ENCODE measurements around the gene ING5. TPM values are rescaled to one million over a fixed set of nuclear protein-coding genes. Genes with fewer than 3 reads are reported as not detected.

The ING5 gene
- total and polyA plus RNA-seq, 7 experiments from 2014 or later: 22.3 to 102 (median 55.6) TPM

DNA sequence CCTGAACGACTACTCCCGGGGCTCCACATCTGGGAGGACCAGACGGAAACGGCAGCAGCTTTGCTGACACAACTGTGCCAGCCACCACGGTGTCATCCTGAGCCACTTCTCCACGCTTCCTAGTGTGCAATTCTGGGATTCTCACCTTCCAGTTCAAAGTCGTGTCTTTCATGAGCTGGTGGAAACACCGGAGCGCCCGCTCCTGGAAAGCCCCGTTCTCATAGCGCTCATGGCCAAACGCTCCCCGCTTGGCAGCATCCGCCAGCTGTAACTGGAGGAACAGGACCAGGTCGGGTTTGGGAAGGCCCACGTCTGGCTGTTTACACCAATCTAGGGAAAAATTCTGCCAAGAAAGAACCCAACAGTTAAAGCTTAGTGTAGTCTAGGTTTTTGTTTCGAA is 23.5 kb upstream of the ING5 start:
- ChIA-PET CTCF (no interaction called here), POLR2A (no interaction called here)
- Mint-ChIP-seq H3K27ac (no peak overlapping the region), H3K4me1 (peaks cover 0 to 9% (median 2%) of the 10 kb centered on the region in 7 donors), H3K36me3 (peaks cover 0 to 14% (median 9%) of the 10 kb centered on the region in 5 donors), H3K27me3 (no peaks in the 10 kb centered on the region), H3K9me3 (peaks cover 0 to 1% (median 0%) of the 10 kb centered on the region in 11 donors), H3K4me3 (no peak overlapping the region)
- Histone ChIP-seq H3K9me3 (ENCODE audit: control insufficient read depth in 2 of 3, low read length in 3 of 3) (no peaks in the 10 kb centered on the region), H3K27me3 (ENCODE audit: control insufficient read depth in 2 of 2, insufficient read depth in 2 of 2, low read length in 2 of 2) (no peaks in the 10 kb centered on the region), H3K36me3 (ENCODE audit: control insufficient read depth in 2 of 3, insufficient read depth in 3 of 3, low read length in 3 of 3) (peaks cover 0 to 68% (median 3%) of the 10 kb centered on the region in 3 experiments), H3K4me1 (ENCODE audit: control insufficient read depth in 2 of 2, insufficient read depth in 2 of 2, low read length in 2 of 2) (no peaks in the 10 kb centered on the region), H3K4me3 (ENCODE audit: low read length) (no peak overlapping the region), H3K27ac (ENCODE audit: low read depth, low read length) (no peak overlapping the region)
- no peak for DNase-seq
- intact Hi-C loops (cut with micrococcal nuclease): no loop called here
- no peak for ATAC-seq

DNA sequence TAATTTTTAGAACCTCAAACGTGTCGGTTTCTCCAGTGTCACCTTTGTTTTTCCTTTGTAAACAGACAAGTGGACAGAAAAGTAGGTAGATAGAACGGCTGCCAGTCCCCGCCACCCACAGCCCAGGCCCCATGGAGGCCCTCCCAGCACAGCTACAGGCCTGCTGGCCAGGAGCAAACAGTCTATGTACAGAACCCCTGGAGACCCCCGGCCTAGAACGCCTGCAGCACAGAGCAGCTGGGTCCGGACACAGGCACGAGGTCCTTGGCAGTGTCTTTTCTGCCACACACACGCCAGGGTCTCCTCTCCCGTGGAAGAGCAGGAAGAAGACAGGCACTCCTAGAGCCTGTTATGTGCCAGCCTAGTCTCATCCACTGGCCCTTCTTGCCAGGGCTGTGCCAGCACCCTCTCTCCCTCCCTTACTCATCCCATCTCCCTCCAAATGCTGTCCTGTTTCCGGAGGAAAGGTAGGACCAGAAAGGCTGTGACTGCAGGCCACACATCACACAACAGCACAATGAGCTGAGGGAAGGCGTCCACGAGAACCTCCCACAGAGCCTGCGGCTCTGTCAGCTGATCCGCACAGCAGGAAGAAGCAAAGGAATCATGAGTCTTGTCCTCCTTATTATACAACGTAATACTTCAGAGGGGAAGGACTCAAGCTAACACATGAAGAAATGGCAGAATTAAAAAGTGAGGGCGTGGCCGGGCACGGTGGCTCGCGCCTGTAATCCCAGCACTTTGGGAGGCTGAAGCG is 22.9 kb upstream of the ING5 start:
- Mint-ChIP-seq H3K4me1 (peaks cover 0 to 6% (median 0%) of the 10 kb centered on the region in 7 donors), H3K27me3 (no peaks in the 10 kb centered on the region), H3K4me3 (no peak overlapping the region), H3K36me3 (peaks cover 0 to 14% (median 9%) of the 10 kb centered on the region in 5 donors), H3K27ac (peak overlapping the region in 2 of 9 donors; percentile 41), H3K9me3 (peaks cover 0 to 1% (median 0%) of the 10 kb centered on the region in 11 donors)
- H3K9me3 ChIP-seq (ENCODE audit: control insufficient read depth in 2 of 3, low read length in 3 of 3): no peaks in the 10 kb centered on the region
- H3K27ac ChIP-seq (ENCODE audit: low read depth, low read length): no peak overlapping the region
- no peaks in the 10 kb centered on the region for H3K4me1 ChIP-seq (ENCODE audit: control insufficient read depth in 2 of 2, insufficient read depth in 2 of 2, low read length in 2 of 2)
- ATAC-seq: no peak
- intact Hi-C loops (cut with micrococcal nuclease): no loop called here
- no peak for DNase-seq
- no peak overlapping the region for H3K4me3 ChIP-seq (ENCODE audit: low read length)
- H3K27me3 ChIP-seq (ENCODE audit: control insufficient read depth in 2 of 2, insufficient read depth in 2 of 2, low read length in 2 of 2): no peaks in the 10 kb centered on the region
- ChIA-PET CTCF (no interaction called here), POLR2A (no interaction called here)
- H3K36me3 ChIP-seq (ENCODE audit: control insufficient read depth in 2 of 3, insufficient read depth in 3 of 3, low read length in 3 of 3): peaks cover 0 to 68% (median 3%) of the 10 kb centered on the region in 3 experiments

DNA sequence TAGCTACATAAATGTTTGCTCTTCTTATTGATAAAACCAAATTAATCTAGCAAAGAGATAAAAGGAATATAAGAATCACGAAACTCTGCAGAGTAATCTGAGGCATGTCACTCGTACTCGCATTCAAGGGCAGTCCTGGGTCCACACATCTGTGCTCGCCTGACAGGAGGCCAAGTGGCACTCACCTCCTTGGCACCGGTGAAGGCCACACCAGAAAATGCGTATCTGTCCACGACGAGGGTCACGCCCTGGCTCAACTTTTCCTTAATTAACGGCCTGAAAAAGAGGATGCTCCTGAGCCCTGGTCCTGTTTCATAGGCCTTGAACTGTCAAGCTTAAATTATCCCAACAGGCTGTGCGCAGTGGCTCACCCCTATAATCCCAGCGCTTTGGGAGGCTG is 21.8 kb upstream of the ING5 start:
- ChIA-PET POLR2A (interaction anchor here (0.6 kb wide), 1 partner anchor 168 kb away, joined by 3 read pairs; no protein-coding TSS in a partner anchor), CTCF (no interaction called here)
- Histone ChIP-seq H3K9me3 (ENCODE audit: control insufficient read depth in 2 of 3, low read length in 3 of 3) (no peaks in the 10 kb centered on the region), H3K36me3 (ENCODE audit: control insufficient read depth in 2 of 3, insufficient read depth in 3 of 3, low read length in 3 of 3) (peaks cover 0 to 58% (median 3%) of the 10 kb centered on the region in 3 experiments), H3K4me1 (ENCODE audit: control insufficient read depth in 2 of 2, insufficient read depth in 2 of 2, low read length in 2 of 2) (no peaks in the 10 kb centered on the region), H3K27ac (ENCODE audit: low read depth, low read length) (no peak overlapping the region), H3K4me3 (ENCODE audit: low read length) (no peak overlapping the region), H3K27me3 (ENCODE audit: control insufficient read depth in 2 of 2, insufficient read depth in 2 of 2, low read length in 2 of 2) (no peaks in the 10 kb centered on the region)
- ATAC-seq (no peak), DNase-seq (no peak)
- Mint-ChIP-seq H3K36me3 (peaks cover 0 to 17% (median 9%) of the 10 kb centered on the region in 5 donors), H3K4me1 (peaks cover 0 to 11% (median 7%) of the 10 kb centered on the region in 7 donors), H3K9me3 (peaks cover 0 to 3% (median 0%) of the 10 kb centered on the region in 11 donors), H3K4me3 (no peak overlapping the region), H3K27me3 (no peaks in the 10 kb centered on the region), H3K27ac (no peak overlapping the region)
- intact Hi-C loops (cut with micrococcal nuclease): no loop called here

DNA sequence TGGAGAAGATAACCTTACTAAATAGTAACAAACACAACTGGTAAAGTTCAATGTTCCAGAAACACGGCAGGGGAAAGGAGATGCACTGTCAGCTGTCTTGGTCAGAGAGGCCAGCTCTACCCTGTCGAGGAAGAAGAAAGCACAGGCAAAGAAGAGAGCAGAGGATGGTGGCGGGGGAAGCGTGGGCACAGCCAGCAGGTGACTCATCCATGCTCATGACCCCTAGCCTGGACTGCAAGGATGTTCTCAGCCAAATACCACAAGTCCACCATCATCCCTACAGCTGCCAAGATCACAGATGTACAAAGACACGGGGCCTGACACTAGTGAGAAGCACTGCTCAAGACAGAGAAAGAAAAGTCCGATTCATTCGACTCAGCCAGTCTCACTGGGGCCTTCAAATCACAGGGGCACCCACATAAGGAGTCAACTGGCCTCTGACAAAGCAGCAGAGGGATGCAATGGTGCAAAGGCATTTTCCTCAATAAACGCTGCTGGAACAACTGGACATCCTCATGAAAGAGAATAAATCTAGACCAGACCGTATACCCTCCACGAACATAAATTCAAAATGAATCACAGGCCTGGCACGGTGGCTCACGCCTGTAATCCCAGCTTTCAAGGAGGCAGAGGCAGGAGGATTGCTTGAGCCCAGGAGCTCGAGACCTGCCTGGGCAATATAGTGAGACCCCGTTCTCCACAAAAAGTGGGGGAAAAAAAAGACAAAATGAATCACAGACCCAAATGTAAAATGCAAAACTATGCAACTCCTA is 20.8 kb upstream of the ING5 start:
- Histone ChIP-seq H3K27ac (ENCODE audit: low read depth, low read length) (no peak overlapping the region), H3K36me3 (ENCODE audit: control insufficient read depth in 2 of 3, insufficient read depth in 3 of 3, low read length in 3 of 3) (peaks cover 0 to 52% (median 3%) of the 10 kb centered on the region in 3 experiments), H3K4me1 (ENCODE audit: control insufficient read depth in 2 of 2, insufficient read depth in 2 of 2, low read length in 2 of 2) (peaks cover 0 to 5% of the 10 kb centered on the region in 2 donors), H3K27me3 (ENCODE audit: control insufficient read depth in 2 of 2, insufficient read depth in 2 of 2, low read length in 2 of 2) (no peaks in the 10 kb centered on the region), H3K4me3 (ENCODE audit: low read length) (no peak overlapping the region), H3K9me3 (ENCODE audit: control insufficient read depth in 2 of 3, low read length in 3 of 3) (no peaks in the 10 kb centered on the region)
- H3K4me3 Mint-ChIP-seq: peak overlapping the region in 1 of 10 donors; percentile 12
- H3K4me1 Mint-ChIP-seq: peaks cover 0 to 19% (median 14%) of the 10 kb centered on the region in 7 donors
- peak overlapping the region in 1 of 9 donors; percentile 62 for H3K27ac Mint-ChIP-seq
- peaks cover 0 to 17% (median 9%) of the 10 kb centered on the region in 5 donors for H3K36me3 Mint-ChIP-seq
- H3K9me3 Mint-ChIP-seq: peaks cover 0 to 2% (median 0%) of the 10 kb centered on the region in 11 donors
- POLR2A ChIA-PET: no interaction called here
- CTCF ChIA-PET: interaction anchor here (0.6 kb wide), 1 partner anchor 102 kb away, joined by 3 read pairs; no protein-coding TSS in a partner anchor
- DNase-seq (no peak), ATAC-seq (no peak)
- H3K27me3 Mint-ChIP-seq: no peaks in the 10 kb centered on the region
- intact Hi-C loops (cut with micrococcal nuclease): no loop called here

DNA sequence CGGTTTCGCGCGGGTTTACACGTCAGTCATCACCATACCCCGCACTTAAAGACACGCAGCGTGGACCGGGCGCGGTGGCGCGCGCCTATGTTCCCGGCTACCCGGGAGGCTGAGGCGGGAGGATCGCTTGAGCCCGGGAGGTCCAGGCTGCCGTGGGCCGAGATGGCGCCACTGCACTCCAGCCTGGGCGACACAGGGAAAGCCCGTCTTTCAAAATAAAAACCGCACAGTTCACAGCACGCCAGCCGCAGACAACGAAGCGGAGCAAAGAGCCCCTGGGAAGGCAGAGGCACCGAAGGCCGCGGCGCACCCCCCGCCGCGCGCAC is 15.6 kb upstream of the ING5 start:
- DNase-seq: peak in 1 of 9 donors; percentile 33
- Histone ChIP-seq H3K4me3 (ENCODE audit: low read length) (peak overlapping the region; percentile 83), H3K9me3 (ENCODE audit: control insufficient read depth in 2 of 3, low read length in 3 of 3) (no peaks in the 10 kb centered on the region), H3K4me1 (ENCODE audit: control insufficient read depth in 2 of 2, insufficient read depth in 2 of 2, low read length in 2 of 2) (peaks cover 8 to 18% of the 10 kb centered on the region in 2 donors), H3K27ac (ENCODE audit: low read depth, low read length) (peak overlapping the region; percentile 81), H3K27me3 (ENCODE audit: control insufficient read depth in 2 of 2, insufficient read depth in 2 of 2, low read length in 2 of 2) (no peaks in the 10 kb centered on the region), H3K36me3 (ENCODE audit: control insufficient read depth in 2 of 3, insufficient read depth in 3 of 3, low read length in 3 of 3) (peaks cover 0 to 30% (median 0%) of the 10 kb centered on the region in 3 experiments)
- Mint-ChIP-seq H3K27me3 (no peaks in the 10 kb centered on the region), H3K9me3 (peaks cover 0 to 3% (median 0%) of the 10 kb centered on the region in 11 donors), H3K4me1 (peaks cover 4 to 40% (median 31%) of the 10 kb centered on the region in 7 donors), H3K27ac (peak overlapping the region; percentile 36 to 88 (median 78)), H3K4me3 (peak overlapping the region; percentile 84 to 98 (median 92)), H3K36me3 (peaks cover 0 to 16% (median 6%) of the 10 kb centered on the region in 5 donors)
- ChIA-PET CTCF (interaction anchor here (1.0 to 1.4 kb wide), 2 partner anchors 12 to 16 kb away, joined by 3 to 12 read pairs; partner anchors contain the start of gene ING5), POLR2A (interaction anchor here (0.6 to 3.9 kb wide), 10 partner anchors 9 to 372 kb away, joined by 3 to 86 read pairs (median 4); partner anchors contain the start of genes D2HGDH, HDLBP, ING5 and SEPTIN2)
- intact Hi-C loops (cut with micrococcal nuclease): loop anchor here (1.0 to 5.0 kb wide), 13 partner anchors 15 to 1119 kb away; partner anchors contain the start of genes ATG4B (in 2 of the 2), CAPN10 (in 2 of the 2), D2HGDH (in 2 of the 2) and HDLBP (in 2 of the 2)
- no peak for ATAC-seq

Data from naive thymus-derived CD4-positive, alpha-beta T cell (primary cell).